H1 (cell line): ENCODE data around the gene TXLNA. TPM values are rescaled to one million over a fixed set of nuclear protein-coding genes. Genes with fewer than 3 reads are reported as not detected.
"Not testable (repeated sequence)": the region's sequence is repeated elsewhere in the genome, so short reads cannot be mapped to it uniquely, and the experiment has no call there.

ENCODE experiments used
- CTCF ChIA-PET: fragments of 300-600 bp; sonication (Branson Sonifier 250); formaldehyde crosslinking; loops from one replicate; lab custom pipeline; 2021; ENCODE audit not compliant: partially characterized antibody; lab: Charles Lee
- POLR2A ChIA-PET: fragments of 300-600 bp; sonication (Branson Sonifier 250); formaldehyde crosslinking; loops from one replicate; lab custom pipeline; 2021; ENCODE audit warnings: inconsistent platforms; ENCODE audit not compliant: partially characterized antibody; lab: Charles Lee
- DNase-seq, 2 experiments: peaks; one replicate each; pipeline versions ENCODE4 v3.0.0 to v3.0.0-alpha.2; 2010 to 2022; ENCODE audit warnings: low spot score in 2 of 2, low read depth in 1 of 2, mixed read lengths in 1 of 2
- FAIRE-seq: peaks from 2 replicates; lab custom pipeline; 2011; peaks lifted over from hg19 to GRCh38; lab: Jason Lieb, UNC
- H2AFZ ChIP-seq: 2 replicates; pipeline ENCODE4 v1.8.1; 2012; ENCODE audit warnings: low read length, inconsistent platforms
- H2AK5ac ChIP-seq: 2 replicates; pipeline ENCODE4 v1.6.1; 2013; ENCODE audit warnings: low read depth, low read length
- H2BK120ac ChIP-seq: replicated peaks from 2 replicates; pipeline ENCODE3; 2013; ENCODE audit warnings: low read depth, low read length, inconsistent platforms
- H2BK12ac ChIP-seq: 2 replicates; pipeline ENCODE4 v1.6.1; 2013; ENCODE audit warnings: low read depth, low read length
- H2BK15ac ChIP-seq: 2 replicates; pipeline ENCODE4 v1.6.1; 2013; ENCODE audit warnings: low read length
- H2BK20ac ChIP-seq: 2 replicates; pipeline ENCODE4 v1.6.1; 2013; ENCODE audit warnings: low read length
- H2BK5ac ChIP-seq: 2 replicates; pipeline ENCODE4 v1.6.1; 2013; ENCODE audit warnings: low read depth, low read length
- H3K14ac ChIP-seq: 2 replicates; pipeline ENCODE4 v1.6.1; 2013; ENCODE audit warnings: inconsistent platforms; ENCODE audit not compliant: insufficient read length
- H3K18ac ChIP-seq: 2 replicates; pipeline ENCODE4 v1.6.1; 2013; ENCODE audit warnings: low read length; ENCODE audit errors: extremely low read depth
- H3K23ac ChIP-seq: 2 replicates; pipeline ENCODE4 v1.6.1; 2013; ENCODE audit warnings: inconsistent platforms; ENCODE audit not compliant: insufficient read length
- H3K23me2 ChIP-seq: 2 replicates; pipeline ENCODE4 v1.6.1; 2013; ENCODE audit warnings: low read depth, low read length
- H3K27ac ChIP-seq: 2 replicates; pipeline ENCODE4 v1.6.1; 2011; ENCODE audit warnings: low read depth, low read length, inconsistent platforms
- H3K27me3 ChIP-seq, 4 experiments: replicated peaks in 1 of 4; 1 replicate in 1 of 4; 2 replicates in 3 of 4; pipeline versions ENCODE4 v1.6.1 to v1.8.1; 2011 to 2013; ENCODE audit warnings: low read length in 3 of 4, mild to moderate bottlenecking in 3 of 4, inconsistent platforms in 2 of 4, mixed read lengths in 2 of 4, moderate library complexity in 1 of 4; ENCODE audit not compliant: control insufficient read depth in 3 of 4, insufficient read depth in 3 of 4; ENCODE audit errors: extremely low read depth in 1 of 4
- H3K36me3 ChIP-seq, 4 experiments: 2 replicates each; pipeline versions ENCODE4 v1.6.1 to v1.8.1; 2011 to 2013; ENCODE audit warnings: mild to moderate bottlenecking in 4 of 4, low read length in 3 of 4, moderate library complexity in 2 of 4, control low read depth in 1 of 4, inconsistent platforms in 1 of 4; ENCODE audit not compliant: insufficient read depth in 4 of 4, control insufficient read depth in 2 of 4
- H3K4ac ChIP-seq: replicated peaks from 2 replicates; pipeline ENCODE3; 2013; ENCODE audit warnings: low read length, low read depth, mixed read lengths, inconsistent platforms; ENCODE audit not compliant: insufficient read length
- H3K4me1 ChIP-seq, 4 experiments: replicated peaks in 1 of 4; 1 replicate in 1 of 4; 2 replicates in 3 of 4; pipeline versions ENCODE4 v1.6.1 to v1.8.1; 2011 to 2013; ENCODE audit warnings: low read length in 3 of 4, inconsistent platforms in 2 of 4, mixed read lengths in 1 of 4; ENCODE audit not compliant: insufficient read depth in 4 of 4, control insufficient read depth in 3 of 4
- H3K4me2 ChIP-seq, 2 experiments: 2 replicates each; pipeline versions ENCODE4 v1.6.1 to v1.8.1; 2011 to 2013; ENCODE audit warnings: low read depth in 2 of 2, low read length in 2 of 2, control low read depth in 1 of 2, inconsistent platforms in 1 of 2, mild to moderate bottlenecking in 1 of 2; ENCODE audit not compliant: insufficient read depth in 1 of 2
- H3K4me3 ChIP-seq, 4 experiments: fragments of 200-600, 300-600 bp in 1 of 4; sonication (generic), shearing (Covaris generic), sonication (Bioruptor Twin) in 1 of 4; 2 replicates each; pipeline versions ENCODE4 v1.5.1 to v1.8.1; 2011 to 2016; ENCODE audit warnings: low read length in 4 of 4, low read depth in 3 of 4, control low read depth in 2 of 4, inconsistent platforms in 2 of 4, mild to moderate bottlenecking in 2 of 4, mixed read lengths in 1 of 4, moderate library complexity in 1 of 4; ENCODE audit not compliant: insufficient read depth in 2 of 4; ENCODE audit errors: extremely low read depth in 1 of 4
- H3K56ac ChIP-seq: replicated peaks from 2 replicates; pipeline ENCODE3; 2013; ENCODE audit warnings: low read depth, mild to moderate bottlenecking, mixed read lengths, low read length, inconsistent platforms; ENCODE audit not compliant: insufficient read length
- H3K79me1 ChIP-seq: 2 replicates; pipeline ENCODE4 v1.6.1; 2013; ENCODE audit warnings: low read depth, low read length, control low read depth
- H3K79me2 ChIP-seq, 2 experiments: 2 replicates each; pipeline versions ENCODE4 v1.6.1 to v1.8.1; 2012 to 2013; ENCODE audit warnings: low read length in 2 of 2, mild to moderate bottlenecking in 2 of 2, inconsistent platforms in 1 of 2; ENCODE audit not compliant: insufficient read depth in 2 of 2, control insufficient read depth in 1 of 2
- H3K9ac ChIP-seq, 4 experiments: replicated peaks in 1 of 4; 1 replicate in 1 of 4; 2 replicates in 3 of 4; pipeline versions ENCODE4 v1.6.1 to v1.8.1; 2011 to 2013; ENCODE audit warnings: low read depth in 3 of 4, low read length in 3 of 4, control low read depth in 2 of 4, mild to moderate bottlenecking in 2 of 4, moderate library complexity in 2 of 4, inconsistent platforms in 1 of 4; ENCODE audit errors: extremely low read depth in 1 of 4
- H3K9me3 ChIP-seq, 2 experiments: 2 replicates each; pipeline versions ENCODE4 v1.6.1 to v1.8.1; 2012 to 2013; ENCODE audit warnings: mild to moderate bottlenecking in 2 of 2, moderate library complexity in 2 of 2, control low read depth in 1 of 2, inconsistent platforms in 1 of 2, low read depth in 1 of 2, low read length in 1 of 2, mixed read lengths in 1 of 2; ENCODE audit not compliant: insufficient read depth in 2 of 2
- H4K20me1 ChIP-seq, 2 experiments: replicated peaks in 1 of 2; 2 replicates each; pipeline versions ENCODE3 to v1.8.1; 2011 to 2013; ENCODE audit warnings: inconsistent platforms in 2 of 2, low read length in 2 of 2, mild to moderate bottlenecking in 1 of 2; ENCODE audit not compliant: insufficient read depth in 2 of 2, control insufficient read depth in 1 of 2
- H4K5ac ChIP-seq: 2 replicates; pipeline ENCODE4 v1.6.1; 2013; ENCODE audit warnings: low read length, low read depth, mixed read lengths, inconsistent platforms; ENCODE audit not compliant: insufficient read length
- H4K8ac ChIP-seq: 2 replicates; pipeline ENCODE4 v1.8.0; 2013; ENCODE audit warnings: mild to moderate bottlenecking, moderate library complexity, low read length, inconsistent platforms; ENCODE audit not compliant: insufficient read depth; ENCODE audit errors: extremely low read depth
- H4K91ac ChIP-seq: replicated peaks from 2 replicates; pipeline ENCODE3; 2013; ENCODE audit warnings: low read length, mixed read lengths, inconsistent platforms; ENCODE audit not compliant: insufficient read length
- WGBS, 2 experiments: shearing (Covaris generic) in 1 of 2; methylation state at CpG; one replicate each; pipeline versions ENCODE4 v1.1.6 to v1.1.7; 2013 to 2015; ENCODE audit warnings: low lambda C conversion rate in 2 of 2, mixed read lengths in 2 of 2, inconsistent platforms in 1 of 2, low coverage in 1 of 2, missing lambda C conversion rate in 1 of 2; ENCODE audit not compliant: insufficient replicate concordance in 2 of 2, insufficient coverage in 1 of 2, insufficient read length in 1 of 2; ENCODE audit errors: extremely low coverage in 1 of 2, missing lambda C conversion rate in 1 of 2; 5-methylcytosine and 5-hydroxymethylcytosine counted together
- polyA plus RNA-seq, 7 experiments: library from polyadenylated mRNA; depleted of rRNA in 3 of 7; stranded (reverse) in 5 of 7; unstranded in 2 of 7; fragments of >200 nt in 5 of 7; fragments of 200-250 nt in 2 of 7; gene quantifications; 1 replicate in 5 of 7; 2 replicates in 1 of 7; 4 replicates in 1 of 7; pipeline versions ENCODE4 v1.2.1 to v1.2.3, GENCODE V29; 2011 to 2013; ENCODE audit warnings: missing spikeins in 2 of 7, mixed read lengths in 2 of 7
- total RNA-seq: library from RNA; stranded (reverse); fragmentation: NEBNext Ultra II Directional; extraction: Animal tissue kit (Norgen Biotek cat#: 25700); gene quantifications from 2 replicates; pipeline ENCODE4 v1.2.1, GENCODE V29; 2021

The TXLNA gene
- total and polyA plus RNA-seq, 2 of the 8 experiments (the other 6 are each of a cell fraction or from before 2014, with no cell fraction given): 31.3 to 46.9 TPM

- Histone ChIP-seq H4K20me1 (peaks cover 4 to 13% of the 10 kb centered on the region in 2 experiments), H3K79me2 (peaks cover 0 to 73% of the 10 kb centered on the region in 2 experiments; a peak in 2 of 4 replicates)
- H3K36me3 ChIP-seq, H2BK120ac ChIP-seq, H2BK12ac ChIP-seq, H3K27me3 ChIP-seq, H4K5ac ChIP-seq, FAIRE-seq, H3K4me3 ChIP-seq, H2AFZ ChIP-seq, H3K27ac ChIP-seq, H4K8ac ChIP-seq, H3K23ac ChIP-seq, H3K9ac ChIP-seq, H3K56ac ChIP-seq, H2AK5ac ChIP-seq, H2BK20ac ChIP-seq, H3K79me1 ChIP-seq, H3K23me2 ChIP-seq, H4K91ac ChIP-seq, H3K4me1 ChIP-seq, H3K9me3 ChIP-seq, H2BK15ac ChIP-seq, H2BK5ac ChIP-seq, H3K4ac ChIP-seq, H3K14ac ChIP-seq, DNase-seq, H3K4me2 ChIP-seq, H3K18ac ChIP-seq: not testable (repeated sequence)
- WGBS, 2 experiments: 96% methylated on average over 4 of the region's 4 CpGs; no CpG with 5 or more reads in 1 of the 2 experiments
- POLR2A ChIA-PET: interaction anchor here (0.9 to 1.4 kb wide), 3 partner anchors 11 to 36 kb away, joined by 3 to 6 read pairs (median 5); partner anchors contain the start of gene TXLNA
- CTCF ChIA-PET: interaction anchor here (0.9 to 1.4 kb wide), 3 partner anchors 15 to 35 kb away, joined by 3 to 5 read pairs (median 4); no protein-coding TSS in a partner anchor
Measured at GRCh38 chr1:32143302-32143695, 36.2 kb upstream of the TXLNA start.
